HG03064 (cell line): ENCODE data around the gene KDM5B.
"Not testable (repeated sequence)": the region's sequence is repeated elsewhere in the genome, so short reads cannot be mapped to it uniquely, and the experiment has no call there.

Source experiments
- ATAC-seq: cut with Tn5 transposase; IDR thresholded peaks from one replicate; pipeline ENCODE4 v1.9.1; 2021; ENCODE audit warnings: low read depth; ENCODE audit not compliant: unreplicated experiment

KDM5B gene

DNA sequence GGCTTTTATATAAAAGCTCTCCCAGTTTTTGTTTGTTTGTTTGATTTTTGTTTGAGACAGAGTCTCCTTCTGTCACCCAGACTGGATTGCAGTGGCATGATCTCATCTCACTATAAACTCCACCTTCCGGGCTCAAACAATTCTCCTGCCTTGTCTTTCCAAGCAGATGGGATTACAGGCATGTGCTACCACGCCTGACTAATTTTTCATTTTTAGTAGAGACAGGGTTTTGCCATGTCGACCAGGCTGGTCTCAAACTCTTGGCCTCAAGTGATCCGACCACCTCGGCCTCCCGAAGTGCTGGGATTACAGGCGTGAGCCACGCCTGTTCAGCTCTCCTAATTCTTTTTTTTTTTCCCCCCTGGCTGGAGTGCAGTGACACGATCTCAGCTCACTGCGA lies 6.9 kb upstream of the KDM5B start:
- no peak for ATAC-seq

DNA sequence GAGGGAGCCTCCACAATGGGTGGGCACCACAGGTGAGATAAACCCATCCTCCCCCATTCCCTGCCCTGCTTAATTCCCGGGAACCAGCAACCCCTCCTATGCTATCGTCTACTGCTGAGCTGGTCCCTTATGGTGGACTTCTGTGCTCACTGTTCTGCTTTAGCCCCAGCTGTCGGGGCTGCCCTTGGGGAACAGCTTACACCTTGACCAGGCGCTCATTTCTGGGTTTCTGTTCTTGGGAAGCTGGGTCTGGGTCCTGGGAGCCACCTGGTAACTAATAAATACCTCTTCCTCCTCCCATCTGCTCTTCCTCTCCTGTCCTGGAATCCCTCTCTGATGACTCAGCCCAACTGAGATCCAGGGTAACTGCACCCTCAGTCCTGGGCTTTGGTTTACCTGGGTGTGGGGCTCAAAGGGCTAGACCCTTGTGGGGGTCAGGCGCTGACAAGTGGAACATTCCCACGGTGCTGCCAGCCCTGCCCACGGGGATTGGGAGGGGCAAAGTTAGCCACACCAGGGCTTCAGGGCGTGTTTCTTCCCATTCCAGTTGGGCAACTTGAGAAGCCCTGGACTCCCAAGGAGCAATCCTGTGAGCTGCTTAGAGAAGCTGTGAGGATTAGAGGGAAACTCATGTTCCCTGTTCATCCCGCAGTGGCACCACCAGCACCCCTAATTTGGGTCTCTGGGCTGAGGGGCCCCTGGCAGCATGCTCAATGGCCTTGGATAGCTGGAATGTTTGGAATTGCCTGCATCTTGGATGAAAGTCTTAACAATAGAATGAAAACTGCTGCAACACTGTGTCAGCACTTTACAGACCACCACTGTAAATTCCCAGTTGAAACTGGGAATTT lies 4.2 kb upstream of the KDM5B start:
- no peak for ATAC-seq

DNA sequence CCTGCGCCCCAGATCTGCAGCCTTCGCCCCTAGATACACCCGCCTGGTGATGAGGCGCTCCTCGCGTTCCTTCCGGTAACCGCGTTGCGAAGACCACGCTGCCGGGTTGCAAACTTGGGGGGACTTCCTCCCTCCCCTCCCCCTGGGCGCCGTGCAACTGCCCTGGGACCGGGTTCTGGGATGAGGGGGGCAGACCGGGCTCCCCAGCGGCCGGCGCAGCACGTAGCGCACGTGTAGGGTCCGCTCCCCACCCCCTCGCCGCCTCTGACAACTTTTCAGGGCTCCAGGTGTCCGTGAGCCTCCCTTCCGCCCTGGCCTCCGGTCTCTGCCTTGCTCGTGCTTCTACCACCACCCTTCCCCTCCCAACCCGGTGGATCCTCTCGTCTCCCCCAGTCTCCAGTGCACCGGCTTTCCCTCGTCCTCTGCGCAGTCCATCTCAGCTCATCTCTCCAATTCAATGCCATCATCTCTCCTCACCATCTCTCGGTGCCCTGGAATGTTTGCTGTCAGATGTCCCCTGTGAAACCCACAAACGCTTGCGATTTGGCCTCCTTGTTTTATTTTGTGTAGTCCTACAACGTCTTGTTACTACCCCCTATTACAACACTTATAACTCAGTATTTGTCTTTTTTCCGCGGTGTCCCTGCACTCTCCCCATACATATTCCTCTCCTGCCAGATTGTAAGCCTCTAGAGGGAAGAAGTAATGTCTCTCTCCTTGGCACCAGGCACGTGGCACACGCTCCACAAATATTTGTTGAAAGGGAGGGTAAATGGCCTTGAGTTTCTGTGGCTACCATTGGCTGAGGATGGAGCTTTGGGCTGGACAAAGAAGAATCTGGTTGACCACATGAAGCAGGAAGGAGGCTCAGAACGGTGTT lies 3.3 kb upstream of the KDM5B start:
- ATAC-seq = peak; percentile 16

DNA sequence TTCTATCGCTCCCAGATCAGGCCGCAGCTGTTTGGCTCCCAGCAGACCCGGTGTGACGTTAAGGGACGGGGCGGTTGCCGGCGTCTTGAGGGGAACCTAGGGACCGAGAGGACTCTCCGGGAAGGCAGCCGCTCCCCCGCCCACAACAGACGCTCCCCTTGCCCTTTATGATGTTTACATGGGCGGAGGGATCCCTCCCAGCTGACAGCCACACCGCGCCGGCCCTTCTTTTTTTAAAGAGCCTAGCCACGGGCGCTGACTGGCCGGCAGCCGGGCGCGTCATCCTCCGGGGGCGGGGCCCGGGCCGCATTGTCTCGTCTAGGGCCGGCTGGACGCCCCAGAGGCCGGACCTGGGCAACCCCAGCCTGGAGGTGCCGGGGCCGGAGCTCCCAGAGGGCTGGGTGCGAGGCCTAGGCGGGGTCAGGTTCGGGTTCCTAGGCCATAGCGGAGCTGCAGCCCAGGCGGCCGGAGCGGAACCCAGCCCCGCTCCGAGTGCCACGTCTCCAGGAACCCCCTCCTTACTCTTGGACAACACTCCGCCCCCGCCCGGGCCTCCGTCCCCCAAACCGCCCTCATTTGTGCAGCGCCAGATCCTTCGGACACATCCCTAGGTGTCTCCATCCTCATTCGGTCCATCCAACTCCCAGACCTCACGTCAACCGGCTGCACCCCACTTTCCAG lies 2.5 kb upstream of the KDM5B start, which contains the start of gene PCAT6:
Gene PCAT6 (plus strand): TSS at position 340 of the 681 bp plus-strand sequence.
- ATAC-seq = peak; percentile 69

DNA sequence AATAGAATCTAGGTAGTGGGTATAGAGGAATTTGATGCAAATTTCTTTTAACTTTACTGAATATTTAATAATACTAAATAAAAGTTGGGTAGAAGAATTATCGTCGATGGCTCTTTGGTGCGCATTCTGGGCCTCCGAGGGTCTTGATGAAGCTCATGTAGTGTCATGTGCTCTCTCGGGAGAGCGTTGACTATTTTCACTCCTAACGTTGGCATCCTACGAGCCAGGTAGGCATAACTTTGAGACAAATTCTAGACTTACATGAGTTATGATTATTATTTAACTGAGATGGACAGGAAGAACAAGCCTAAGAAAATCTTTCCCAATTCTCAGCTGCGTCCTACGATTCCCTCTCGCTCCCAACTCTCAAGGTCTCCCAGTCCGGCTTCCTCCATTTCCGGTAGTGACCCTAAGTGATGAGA lies 2.0 kb upstream of the KDM5B start:
- no peak for ATAC-seq

DNA sequence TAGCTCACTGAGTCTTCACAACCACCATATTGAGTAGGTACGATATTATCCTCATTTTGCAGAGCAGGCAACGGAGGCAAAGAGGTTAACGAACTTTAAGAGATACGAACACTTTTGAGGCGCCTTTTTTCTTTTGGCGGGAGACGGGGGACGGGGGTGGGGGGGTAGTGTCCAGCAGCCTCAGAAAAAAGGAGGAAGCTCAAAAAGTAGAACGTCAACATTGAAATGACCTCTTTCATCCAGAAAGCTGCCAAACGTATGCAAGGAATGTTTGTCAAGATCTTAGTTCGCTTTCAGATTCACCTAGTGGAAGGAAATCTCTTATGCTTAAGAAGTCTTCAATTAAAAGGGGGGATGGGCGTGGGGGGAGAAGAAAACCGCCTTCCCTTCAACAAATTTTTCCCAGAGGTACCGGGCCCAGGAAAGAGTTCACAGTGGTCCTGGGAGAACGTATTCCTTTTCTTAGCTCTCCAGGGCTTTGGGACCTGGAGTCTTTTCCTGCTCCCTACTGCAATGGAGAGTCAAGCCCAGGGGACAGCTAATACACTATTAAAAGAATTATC lies 1.5 kb upstream of the KDM5B start:
- ATAC-seq = no peak

DNA sequence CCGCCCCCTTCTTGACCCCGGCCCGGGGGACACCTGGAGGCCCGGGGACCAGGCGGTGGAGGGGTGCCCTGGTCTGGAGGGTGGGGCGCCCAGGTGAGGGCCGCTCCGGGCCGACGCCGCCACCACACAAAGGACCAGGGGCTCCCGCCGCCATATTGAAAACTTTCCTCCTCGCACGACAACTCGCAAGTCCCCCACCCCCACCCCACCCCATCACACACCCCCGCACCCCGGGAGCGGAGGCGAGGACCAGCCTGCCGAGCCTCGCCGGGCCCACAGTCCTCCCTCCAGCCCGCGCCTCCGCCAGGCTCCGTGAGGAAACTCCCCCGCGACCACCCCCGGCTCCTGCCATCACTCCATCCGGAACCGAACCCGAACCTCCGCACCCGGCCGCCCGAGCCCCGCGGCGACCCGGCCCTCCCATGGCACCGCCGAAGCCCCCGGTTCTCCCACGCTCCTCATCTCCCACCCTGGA lies 733 bp downstream of the KDM5B start:
- no peak for ATAC-seq

DNA sequence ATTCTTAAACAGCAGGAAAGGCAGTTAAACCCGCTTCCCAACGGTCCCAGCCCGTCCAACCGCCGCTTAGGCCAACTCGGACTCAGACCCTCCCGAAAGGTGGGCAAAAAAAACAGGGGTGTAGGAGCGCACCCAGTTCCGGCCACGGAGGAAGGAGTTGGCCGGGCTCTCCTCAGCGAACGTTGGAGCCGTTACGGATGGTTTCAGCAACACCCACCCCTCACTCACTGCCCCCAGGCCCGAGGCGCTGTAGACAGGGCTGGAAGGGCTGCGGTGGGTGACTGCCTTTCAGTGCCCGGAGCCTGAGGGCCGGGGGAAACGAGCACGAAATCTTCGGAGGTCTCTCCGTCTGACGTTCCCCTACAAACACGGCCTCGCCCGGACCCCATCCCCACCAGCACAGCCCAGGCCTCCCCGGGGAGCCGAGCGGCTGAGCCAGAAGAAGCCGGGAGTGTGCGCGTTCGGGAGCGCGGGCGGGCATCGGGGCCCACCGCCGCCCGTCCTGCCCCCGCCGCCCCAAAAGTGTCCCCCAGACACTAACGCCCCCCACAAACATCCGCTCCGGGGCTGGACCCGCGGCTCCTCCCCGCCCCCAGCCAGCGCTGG lies 1.3 kb downstream of the KDM5B start:
- ATAC-seq = no peak

DNA sequence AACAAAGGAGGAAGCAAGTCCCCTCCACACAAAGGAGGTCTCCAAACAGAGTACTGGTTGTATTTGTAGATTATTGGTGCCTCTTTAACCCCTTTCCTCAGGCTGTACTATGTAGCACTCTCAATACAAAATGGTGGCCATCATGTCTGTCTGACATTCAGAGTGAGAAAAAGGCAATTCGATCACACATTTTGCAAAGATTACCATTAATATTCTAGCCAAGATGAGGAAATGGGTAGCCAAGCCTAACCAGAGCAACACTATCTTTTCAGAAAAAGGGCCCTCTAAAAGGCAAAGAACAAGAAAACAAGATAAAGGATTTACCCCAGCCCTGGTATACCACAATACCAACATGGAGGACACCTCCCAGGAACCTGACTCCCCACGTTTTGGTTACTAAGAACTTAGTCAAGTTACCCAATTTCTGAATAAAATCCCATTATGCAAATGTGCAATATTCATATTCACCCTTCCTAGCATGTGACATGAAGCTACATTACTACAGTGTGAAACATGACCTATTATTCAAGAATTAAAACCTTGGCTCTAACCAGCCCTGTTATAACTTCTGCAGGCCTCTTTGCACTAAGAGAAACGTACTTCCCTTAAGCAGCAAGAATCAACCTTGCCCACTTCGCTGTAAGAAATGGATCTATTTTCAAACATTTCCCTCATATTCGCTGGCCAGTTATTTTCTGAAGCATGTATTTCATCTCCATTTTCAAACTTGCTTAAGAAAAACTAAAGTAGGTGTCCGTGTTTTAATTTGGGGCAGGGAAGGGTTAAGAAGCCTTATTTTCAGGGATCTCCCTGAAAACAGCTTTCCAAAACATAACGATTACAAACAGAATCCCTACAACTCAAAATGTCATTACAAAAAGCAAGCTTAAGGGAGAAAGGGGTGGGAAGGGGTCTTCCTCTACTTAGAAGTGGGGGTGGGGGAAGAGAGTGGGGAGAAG lies 2.1 kb downstream of the KDM5B start:
- ATAC-seq = no peak

DNA sequence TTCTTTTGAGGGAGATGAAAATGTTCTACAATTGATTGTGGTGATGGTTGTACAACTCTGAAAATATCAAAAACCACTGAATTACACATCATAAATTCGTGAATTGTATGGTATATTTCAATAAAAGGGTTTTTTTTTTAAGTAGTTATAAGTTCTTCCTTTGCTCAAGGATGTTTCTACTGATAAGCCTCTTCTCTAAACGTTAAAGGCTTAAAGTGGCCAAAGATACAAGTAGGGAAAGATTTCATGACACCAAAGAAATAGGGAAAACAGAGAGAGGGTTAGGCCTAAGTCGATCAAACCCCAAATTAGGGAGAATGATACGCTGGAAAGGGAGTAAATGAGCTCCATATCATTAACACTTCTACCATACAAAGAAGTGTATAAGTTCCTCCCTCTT lies 4.1 kb downstream of the KDM5B start:
- no peak for ATAC-seq

DNA sequence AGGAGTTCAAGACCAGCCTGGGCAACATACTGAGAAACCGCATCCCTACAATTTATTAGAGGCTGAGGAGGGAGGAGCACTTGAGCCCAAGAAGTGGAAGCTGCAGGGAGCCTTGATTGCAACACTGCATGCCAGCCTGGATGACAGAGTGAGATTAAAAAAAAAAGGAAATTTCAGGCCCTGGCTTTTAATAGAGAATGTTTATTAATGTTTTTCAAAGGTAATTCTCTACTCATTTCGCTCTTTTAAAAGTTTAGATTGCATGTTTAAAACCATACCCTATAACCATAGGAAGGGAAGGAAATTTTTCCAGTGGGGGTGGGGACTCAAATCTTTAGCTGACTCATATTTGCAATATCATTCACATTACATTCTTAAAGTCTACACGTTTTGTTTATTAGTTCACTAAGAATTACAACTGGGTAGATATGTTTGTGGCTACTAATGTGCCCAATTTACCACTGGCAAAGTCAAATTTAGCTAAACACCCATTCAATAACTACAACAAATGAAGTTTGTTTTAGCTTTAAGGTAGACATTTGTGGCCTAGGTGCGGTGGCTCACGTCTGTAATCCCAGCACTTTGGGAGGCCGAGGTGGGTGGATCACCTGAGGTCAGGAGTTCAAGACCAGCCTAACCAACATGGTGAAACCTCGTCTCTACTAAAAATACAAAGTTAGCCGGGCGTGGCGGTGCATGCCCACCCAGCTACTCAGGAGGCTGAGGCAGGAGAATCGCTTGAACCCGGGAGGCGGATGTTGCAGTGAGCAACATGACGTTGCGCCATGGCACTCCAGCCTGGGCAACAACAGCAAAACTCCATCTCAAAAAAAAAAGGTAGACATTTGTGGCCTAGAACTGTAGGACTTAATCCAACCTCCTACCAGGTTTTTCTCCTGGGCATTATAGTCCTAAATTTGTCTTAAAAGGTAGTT lies 5.0 kb downstream of the KDM5B start:
- ATAC-seq = no peak

DNA sequence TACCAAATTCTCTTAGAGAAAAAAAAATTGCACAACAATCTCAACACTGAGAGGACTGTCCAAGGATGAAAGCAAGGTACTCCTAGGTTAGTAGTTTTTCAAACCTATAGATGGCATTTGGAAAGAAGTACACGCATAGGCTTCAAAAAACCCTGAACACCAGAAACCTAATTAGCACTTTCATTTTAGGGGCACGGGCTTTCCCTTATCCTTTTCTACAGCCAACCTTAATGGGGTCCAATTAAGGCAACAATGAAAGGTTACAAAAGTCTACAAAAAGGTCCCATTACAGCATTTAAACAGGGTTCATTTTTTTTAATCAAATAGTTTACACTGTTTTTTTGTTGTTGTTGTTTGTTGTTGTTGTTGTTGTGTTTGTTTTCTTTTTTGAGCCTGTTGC lies 6.2 kb downstream of the KDM5B start:
- ATAC-seq = no peak

DNA sequence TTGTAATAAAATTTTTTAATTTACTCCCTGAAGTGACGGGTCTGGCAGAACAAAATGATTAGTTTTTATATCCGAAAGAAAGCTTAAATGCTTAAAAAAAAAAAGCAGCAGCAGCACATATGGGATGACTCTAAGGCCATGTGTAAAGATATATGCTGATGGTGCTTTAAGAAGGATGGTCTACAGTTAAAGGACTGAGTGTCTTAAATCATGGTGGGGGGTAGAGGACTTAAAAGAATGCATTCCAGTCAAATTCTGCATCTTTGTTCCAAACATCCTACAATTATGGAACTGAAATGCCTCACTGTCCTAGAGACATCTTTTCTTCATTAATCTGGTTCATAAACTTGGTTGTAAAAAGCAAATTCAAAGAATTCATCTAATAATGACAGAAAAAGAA lies 7.0 kb downstream of the KDM5B start:
- ATAC-seq = no peak

DNA sequence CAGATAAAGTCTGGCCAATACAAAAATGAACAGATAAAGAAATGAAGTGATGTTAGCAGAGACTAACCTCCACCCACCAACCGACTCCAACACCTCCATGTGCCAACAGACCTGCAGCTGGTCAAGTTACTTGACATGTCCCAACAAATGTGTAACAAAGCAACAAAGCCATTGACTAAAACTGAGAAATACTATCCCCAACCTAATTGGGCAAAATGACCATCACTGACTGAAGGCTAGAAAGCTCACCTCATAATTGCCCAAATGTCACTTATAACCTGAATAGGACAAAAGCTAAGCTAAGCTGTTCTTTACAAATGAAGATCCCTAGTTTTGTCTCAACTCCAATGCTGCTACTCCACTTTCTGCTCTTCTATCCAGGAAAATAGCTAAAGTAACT lies 7.5 kb downstream of the KDM5B start:
- no peak for ATAC-seq

DNA sequence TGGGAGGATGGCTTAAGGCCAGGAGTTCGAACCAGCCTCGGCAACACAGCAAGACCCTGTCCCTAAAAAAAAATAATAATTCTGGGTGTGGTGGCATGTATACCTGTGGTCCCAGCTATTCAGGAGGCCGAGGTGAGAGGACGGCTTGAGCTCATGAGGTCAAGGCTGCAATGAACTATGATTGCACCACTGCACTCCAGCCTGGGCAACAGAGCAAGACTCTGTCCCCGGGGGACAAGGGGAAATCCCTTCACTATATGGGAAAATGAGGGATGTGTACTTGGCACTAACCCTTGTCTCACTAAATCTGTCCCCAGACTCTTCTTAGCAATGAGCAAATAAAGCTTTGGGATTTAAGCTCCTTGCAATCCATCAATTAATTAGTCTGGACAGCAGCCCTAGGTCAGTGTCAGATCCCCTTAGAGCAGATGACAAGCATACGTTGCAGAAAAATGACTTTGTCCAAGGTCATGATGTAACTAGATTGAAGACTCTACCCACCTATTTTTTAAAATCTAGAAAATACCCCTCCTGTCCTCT lies 9.4 kb downstream of the KDM5B start:
- no peak for ATAC-seq

DNA sequence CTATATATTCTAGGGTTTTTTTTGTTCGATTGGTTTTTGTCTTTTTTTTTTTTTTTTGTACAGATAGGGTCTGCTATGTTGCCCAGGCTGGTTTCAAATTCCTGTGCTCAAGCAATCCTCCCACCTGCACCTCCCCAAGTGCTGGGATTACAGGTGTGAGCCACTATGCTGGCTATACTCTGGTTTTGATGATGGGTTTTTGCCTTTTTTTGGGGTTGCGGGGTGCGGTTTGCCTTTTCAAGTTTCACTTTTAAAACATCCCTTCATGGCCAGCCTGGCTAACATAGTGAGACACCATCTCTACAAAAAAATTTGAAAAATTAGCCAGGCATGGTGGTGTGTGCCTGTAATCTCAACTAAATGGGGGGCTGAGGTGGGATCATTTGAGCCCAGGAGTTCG lies 10.0 kb downstream of the KDM5B start:
- no peak for ATAC-seq

DNA sequence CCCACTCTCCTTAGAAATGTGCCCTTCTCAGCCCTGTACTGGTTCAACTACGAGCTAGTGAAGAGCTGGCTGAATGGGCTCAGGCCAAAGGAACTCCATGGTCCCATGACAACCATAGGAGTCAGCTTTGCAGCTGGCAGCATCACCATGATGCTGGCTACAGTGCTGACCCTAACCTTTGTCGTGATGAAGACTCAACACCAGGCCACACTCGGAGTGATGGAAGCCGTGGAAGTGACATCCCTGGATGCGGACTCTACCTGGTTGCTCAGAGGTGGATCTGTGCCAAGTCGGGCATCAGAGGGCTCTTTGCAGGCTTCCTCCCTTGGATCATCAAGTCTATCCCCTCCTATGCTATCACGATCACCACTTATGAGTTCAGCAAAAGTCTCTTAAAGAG lies 11.6 kb downstream of the KDM5B start:
- ATAC-seq = no peak

DNA sequence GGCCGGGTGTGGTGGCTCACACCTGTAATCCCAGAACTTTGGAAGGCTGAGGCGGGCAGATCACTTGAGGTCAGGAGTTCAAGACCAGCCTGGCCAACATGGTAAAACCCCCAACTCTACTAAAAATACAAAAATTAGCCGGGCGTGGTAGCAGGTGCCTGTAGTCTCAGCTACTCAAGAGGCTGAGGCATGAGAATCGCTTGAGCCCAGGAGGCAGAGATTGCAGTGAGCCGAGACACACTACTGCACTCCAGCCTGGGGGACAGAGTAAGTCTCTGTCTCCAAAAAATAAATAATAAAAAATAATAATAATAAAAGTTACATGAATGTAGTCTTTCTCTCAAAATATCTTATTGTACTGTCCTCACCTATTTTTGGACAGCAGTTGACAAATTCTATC lies 13.3 kb downstream of the KDM5B start:
- not testable (repeated sequence) for ATAC-seq
